Neural progenitor cell (in vitro differentiated cells): ENCODE measurements around the gene MAP7. TPM values are rescaled to one million over a fixed set of nuclear protein-coding genes. Genes with fewer than 3 reads are reported as not detected.

Experiments
- DNase-seq: peaks from one replicate; pipeline ENCODE4 v3.0.0-alpha.2; 2016; ENCODE audit warnings: low spot score
- H2AFZ ChIP-seq: fragments of 200-600 bp; sonication (generic); replicated peaks from 2 replicates; pipeline ENCODE4 v1.6.1; 2016; ENCODE audit warnings: antibody characterized with exemption
- H3F3A ChIP-seq: fragments of 200-600 bp; sonication (generic); 2 replicates; pipeline ENCODE4 v1.6.1; 2016; ENCODE audit warnings: antibody characterized with exemption, low read depth
- H3K27ac ChIP-seq: fragments of 200-600 bp; sonication (generic); 2 replicates; pipeline ENCODE4 v1.5.1; 2016; ENCODE audit warnings: mild to moderate bottlenecking
- H3K27me3 ChIP-seq: fragments of 200-600 bp; sonication (generic); 2 replicates; pipeline ENCODE4 v1.6.1; 2016; ENCODE audit warnings: mild to moderate bottlenecking, moderate library complexity
- H3K36me3 ChIP-seq: fragments of 200-600 bp; sonication (generic); 2 replicates; pipeline ENCODE4 v1.5.1; 2016
- H3K4me1 ChIP-seq: fragments of 200-600 bp; sonication (generic); 2 replicates; pipeline ENCODE4 v1.6.1; 2016; ENCODE audit warnings: mixed run types
- H3K4me2 ChIP-seq: fragments of 200-600 bp; sonication (generic); 2 replicates; pipeline ENCODE4 v1.6.1; 2016
- H3K4me3 ChIP-seq: fragments of 200-600 bp; sonication (generic); 2 replicates; pipeline ENCODE4 v1.5.1; 2016
- H3K79me2 ChIP-seq: fragments of 200-600 bp; sonication (generic); 2 replicates; pipeline ENCODE4 v1.6.1; 2016; ENCODE audit warnings: low read depth
- H3K9ac ChIP-seq: fragments of 200-600 bp; sonication (generic); 2 replicates; pipeline ENCODE4 v1.6.1; 2016
- H3K9me3 ChIP-seq: fragments of 200-600 bp; sonication (generic); 2 replicates; pipeline ENCODE4 v1.5.1; 2016; ENCODE audit warnings: low read depth
- H4K20me1 ChIP-seq: fragments of 200-600 bp; sonication (generic); 2 replicates; pipeline ENCODE4 v1.6.1; 2016; ENCODE audit warnings: low read depth
- H3K27ac Mint-ChIP-seq: 3 replicates; pipeline ENCODE4 v1.8.0; 2021; ENCODE audit warnings: mixed read lengths
- H3K27me3 Mint-ChIP-seq: 2 replicates; pipeline ENCODE4 v1.8.0; 2022; ENCODE audit warnings: low read depth, mild to moderate bottlenecking, inconsistent platforms, moderate library complexity, mixed read lengths; ENCODE audit not compliant: insufficient read depth
- H3K36me3 Mint-ChIP-seq: 3 replicates; pipeline ENCODE4 v1.8.0; 2021; ENCODE audit warnings: mixed read lengths
- H3K4me1 Mint-ChIP-seq: 3 replicates; pipeline ENCODE4 v1.8.0; 2021; ENCODE audit warnings: mixed read lengths
- H3K4me3 Mint-ChIP-seq: 3 replicates; pipeline ENCODE4 v1.8.0; 2021; ENCODE audit warnings: mild to moderate bottlenecking, moderate library complexity, mixed read lengths
- H3K9me3 Mint-ChIP-seq: 3 replicates; pipeline ENCODE4 v1.8.0; 2020; ENCODE audit warnings: mixed read lengths
- CTCF ChIP-seq: fragments of 200-600 bp; sonication (generic); IDR thresholded peaks from 2 replicates; pipeline ENCODE4 v1.5.1; 2017; ENCODE audit warnings: antibody characterized with exemption, mild to moderate bottlenecking
- EZH2 ChIP-seq: fragments of 200-600 bp; sonication (generic); IDR thresholded peaks from 2 replicates; pipeline ENCODE4 v1.6.1; 2017; ENCODE audit warnings: antibody characterized with exemption, mild to moderate bottlenecking, moderate library complexity
- EZH2phosphoT487 ChIP-seq: fragments of 200-600 bp; sonication (generic); IDR thresholded peaks from 2 replicates; pipeline ENCODE4 v1.6.1; 2017; ENCODE audit warnings: antibody characterized with exemption
- total RNA-seq: library from RNA; depleted of rRNA; stranded (reverse); fragments of >200 nt; gene quantifications from 2 replicates; pipeline ENCODE4 v1.2.3, GENCODE V29; 2015; ENCODE audit warnings: low replicate concordance

Gene MAP7
- total RNA-seq, 1 donor from 2014 or later, result 9.0 TPM

GRCh38 chr6:136333824-136334464 lies 216.3 kb downstream of the MAP7 start:
- no peaks in the 10 kb centered on the region for H3K36me3 ChIP-seq
- no peaks in the 10 kb centered on the region for H3K4me1 ChIP-seq
- no peak overlapping the region for H3K4me3 ChIP-seq
- H3K36me3 Mint-ChIP-seq, result no peaks in the 10 kb centered on the region
- H3K27me3 ChIP-seq, result no peaks in the 10 kb centered on the region
- H3K9me3 Mint-ChIP-seq, result no peaks in the 10 kb centered on the region
- no peaks in the 10 kb centered on the region for H4K20me1 ChIP-seq
- H3K79me2 ChIP-seq, result no peaks in the 10 kb centered on the region
- H3K9ac ChIP-seq, result no peak overlapping the region
- H3K27ac Mint-ChIP-seq, result no peak overlapping the region
- no peak overlapping the region for H2AFZ ChIP-seq
- no peak overlapping the region for H3K27ac ChIP-seq
- H3K4me2 ChIP-seq, result no peak overlapping the region
- H3K4me1 Mint-ChIP-seq, result no peaks in the 10 kb centered on the region
- H3K27me3 Mint-ChIP-seq, result peaks cover 6% of the 10 kb centered on the region
- TF ChIP-seq EZH2phosphoT487, result no peak
- H3F3A ChIP-seq, result no peaks in the 10 kb centered on the region
- no peaks in the 10 kb centered on the region for H3K9me3 ChIP-seq
- H3K4me3 Mint-ChIP-seq, result no peak overlapping the region
- DNase-seq, result no peak

- H3K9me3 ChIP-seq, result no peaks in the 10 kb centered on the region
- no peak overlapping the region for H3K4me2 ChIP-seq
- no peaks in the 10 kb centered on the region for H3K27me3 ChIP-seq
- H3K4me3 ChIP-seq, result no peak overlapping the region
- no peaks in the 10 kb centered on the region for H3K4me1 ChIP-seq
- no peaks in the 10 kb centered on the region for H3K36me3 ChIP-seq
- Mint-ChIP-seq H3K36me3 (no peaks in the 10 kb centered on the region), H3K27ac (no peak overlapping the region), H3K27me3 (peaks cover 2% of the 10 kb centered on the region), H3K9me3 (no peaks in the 10 kb centered on the region), H3K4me3 (no peak overlapping the region), H3K4me1 (no peaks in the 10 kb centered on the region)
- H3F3A ChIP-seq, result no peaks in the 10 kb centered on the region
- TF ChIP-seq EZH2phosphoT487, result no peak
- no peak for TF ChIP-seq EZH2
- TF ChIP-seq CTCF, result no peak
- no peak overlapping the region for H3K9ac ChIP-seq
- no peaks in the 10 kb centered on the region for H4K20me1 ChIP-seq
- H3K27ac ChIP-seq, result no peak overlapping the region
- H2AFZ ChIP-seq, result no peak overlapping the region
- no peak for DNase-seq
- no peaks in the 10 kb centered on the region for H3K79me2 ChIP-seq
These were observed 218.8 kb downstream of the MAP7 start for GRCh38 chr6:136331461-136331860.

- H3K4me1 Mint-ChIP-seq, result no peaks in the 10 kb centered on the region
- no peak overlapping the region for H3K9ac ChIP-seq
- no peak overlapping the region for H2AFZ ChIP-seq
- peaks cover 2% of the 10 kb centered on the region for H3K27me3 Mint-ChIP-seq
- H3K9me3 Mint-ChIP-seq, result no peaks in the 10 kb centered on the region
- no peaks in the 10 kb centered on the region for H3K27me3 ChIP-seq
- no peak overlapping the region for H3K4me3 ChIP-seq
- no peaks in the 10 kb centered on the region for H3K36me3 Mint-ChIP-seq
- no peak overlapping the region for H3K4me3 Mint-ChIP-seq
- H3K4me1 ChIP-seq, result peaks cover 7% of the 10 kb centered on the region
- TF ChIP-seq EZH2 (no peak), EZH2phosphoT487 (no peak), CTCF (no peak)
- H3K36me3 ChIP-seq, result no peaks in the 10 kb centered on the region
- H3F3A ChIP-seq, result no peaks in the 10 kb centered on the region
- no peaks in the 10 kb centered on the region for H3K79me2 ChIP-seq
- H3K4me2 ChIP-seq, result no peak overlapping the region
- H3K27ac Mint-ChIP-seq, result no peak overlapping the region
- DNase-seq, result no peak
- H4K20me1 ChIP-seq, result no peaks in the 10 kb centered on the region
- H3K9me3 ChIP-seq, result no peaks in the 10 kb centered on the region
- H3K27ac ChIP-seq, result no peak overlapping the region
These were observed 219.6 kb downstream of the MAP7 start for GRCh38 chr6:136330634-136331033.

- Histone ChIP-seq H3K4me3 (no peak overlapping the region), H3F3A (no peaks in the 10 kb centered on the region)
- no peak overlapping the region for H3K27ac Mint-ChIP-seq
These were observed 224.1 kb downstream of the MAP7 start for GRCh38 chr6:136326038-136326553.

More at GRCh38 chr6:136326038-136326553, 224.1 kb downstream of the MAP7 start:
- no peak for TF ChIP-seq EZH2phosphoT487
- Mint-ChIP-seq H3K27me3 (peaks cover 2% of the 10 kb centered on the region), H3K4me1 (peaks cover 14% of the 10 kb centered on the region), H3K9me3 (no peaks in the 10 kb centered on the region), H3K4me3 (no peak overlapping the region), H3K36me3 (no peaks in the 10 kb centered on the region)
- H3K9me3 ChIP-seq, result no peaks in the 10 kb centered on the region
- H3K79me2 ChIP-seq, result no peaks in the 10 kb centered on the region
- H3K9ac ChIP-seq, result no peak overlapping the region
- no peak overlapping the region for H2AFZ ChIP-seq
- DNase-seq, result no peak
- H4K20me1 ChIP-seq, result no peaks in the 10 kb centered on the region
- no peak overlapping the region for H3K27ac ChIP-seq
- no peaks in the 10 kb centered on the region for H3K36me3 ChIP-seq
- H3K4me2 ChIP-seq, result no peak overlapping the region
- no peaks in the 10 kb centered on the region for H3K27me3 ChIP-seq
- H3K4me1 ChIP-seq, result peaks cover 21% of the 10 kb centered on the region
